Fibroblast of skin of right biceps (primary cell): Measurements from ENCODE around the gene STIM1.

Source experiments
- DNase-seq: peaks from one replicate; pipeline ENCODE4 v3.0.0-alpha.2; 2013

STIM1 gene

DNA sequence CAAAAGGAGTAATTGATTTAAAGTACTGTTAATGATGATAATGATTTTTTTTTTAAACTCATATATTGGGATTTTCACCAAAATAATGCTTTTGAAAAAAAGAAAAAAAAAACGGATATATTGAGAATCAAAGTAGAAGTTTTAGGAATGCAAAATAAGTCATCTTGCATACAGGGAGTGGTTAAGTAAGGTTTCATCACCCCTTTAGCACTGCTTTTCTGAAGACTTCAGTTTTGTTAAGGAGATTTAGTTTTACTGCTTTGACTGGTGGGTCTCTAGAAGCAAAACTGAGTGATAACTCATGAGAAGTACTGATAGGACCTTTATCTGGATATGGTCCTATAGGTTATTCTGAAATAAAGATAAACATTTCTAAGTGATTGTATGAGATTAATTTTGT is 283.0 kb downstream of the STIM1 start:
- DNase-seq, result no peak

DNA sequence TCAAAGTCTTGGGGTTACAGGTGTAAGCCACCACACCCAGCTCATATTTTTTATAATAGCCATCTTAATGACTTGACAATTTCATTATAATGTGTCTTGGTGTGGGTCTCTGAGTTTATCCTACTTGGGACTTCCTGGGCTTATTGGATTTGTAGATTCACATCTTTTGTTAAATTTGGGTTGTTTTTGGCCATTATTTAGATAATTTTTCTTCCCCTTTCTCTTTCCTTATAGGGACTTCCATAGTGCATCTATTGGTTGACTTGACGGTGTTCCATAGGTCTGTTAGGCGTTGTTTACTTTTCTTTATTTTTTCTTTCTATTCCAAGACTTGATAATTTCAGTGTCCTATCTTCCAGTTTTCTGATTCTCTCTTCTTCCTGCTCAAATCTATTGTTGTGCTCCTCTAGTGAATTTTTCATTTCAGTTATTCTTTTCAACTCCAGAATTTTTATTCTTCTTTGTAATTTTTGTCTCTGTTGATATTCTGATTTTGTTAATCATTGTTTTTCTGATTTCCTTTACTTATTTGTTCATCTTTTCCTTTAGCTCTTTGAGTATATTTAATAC is 284.7 kb downstream of the STIM1 start:
- no peak for DNase-seq
